H1 (cell line): ENCODE data around the gene DPM2. TPM values are rescaled to one million over a fixed set of nuclear protein-coding genes. Genes with fewer than 3 reads are reported as not detected.
A peak's percentile ranks its signal among the peaks of the same experiment; 100 is the strongest.

Experiments used
- CBX8 ChIP-seq: fragments of 300-800, 300-1000 bp; sonication (generic); IDR thresholded peaks from 2 replicates; pipeline ENCODE4 v1.7.1; 2016; ENCODE audit warnings: low read depth, low read length, borderline replicate concordance
- CHD1 ChIP-seq: IDR thresholded peaks from 2 replicates; pipeline ENCODE4 v1.6.1; 2012; ENCODE audit warnings: low read depth, low read length, improper control_type of control experiment
- GABPA ChIP-seq: IDR thresholded peaks from 2 replicates; pipeline ENCODE4 v1.6.1; 2011; ENCODE audit warnings: mild to moderate bottlenecking, low read length, moderate library complexity, borderline replicate concordance; ENCODE audit not compliant: insufficient read depth
- KDM5A ChIP-seq: fragments of 200-600 bp; IDR thresholded peaks from 2 replicates; pipeline ENCODE4 v1.7.1; 2012; ENCODE audit warnings: mild to moderate bottlenecking, low read length, inconsistent platforms, mixed read lengths
- MAX ChIP-seq: IDR thresholded peaks from 2 replicates; pipeline ENCODE4 v1.6.1; 2012; ENCODE audit warnings: inconsistent platforms
- NANOG ChIP-seq: IDR thresholded peaks from 2 replicates; pipeline ENCODE4 v1.6.1; 2011; ENCODE audit warnings: low read length, low read depth, mild to moderate bottlenecking, inconsistent platforms; ENCODE audit not compliant: insufficient read depth, poor library complexity, severe bottlenecking
- NRF1 ChIP-seq: IDR thresholded peaks from 2 replicates; pipeline ENCODE4 v1.6.1; 2011; ENCODE audit warnings: mild to moderate bottlenecking, low read depth, low read length, improper control_type of control experiment
- PHF8 ChIP-seq: fragments of 200-600 bp; sonication (generic); conservative IDR thresholded peaks from 2 replicates; pipeline ENCODE4 v1.7.1; 2012; ENCODE audit warnings: low read depth, mild to moderate bottlenecking, inconsistent platforms, low read length, moderate library complexity
- RBBP5 ChIP-seq: IDR thresholded peaks from 2 replicates; pipeline ENCODE4 v1.7.1; 2012; ENCODE audit warnings: low read depth, mild to moderate bottlenecking, inconsistent platforms, low read length, moderate library complexity, borderline replicate concordance
- RNF2 ChIP-seq: fragments of 200-900, 300-1000 bp; sonication (generic); IDR thresholded peaks from 2 replicates; pipeline ENCODE4 v1.7.1; 2016; ENCODE audit warnings: borderline replicate concordance, low read depth, mild to moderate bottlenecking, antibody characterized with exemption, low read length; ENCODE audit not compliant: poor library complexity, severe bottlenecking; ENCODE audit errors: missing control alignments
- SIN3A ChIP-seq, 2 experiments: IDR thresholded peaks in 1 of 2; conservative IDR thresholded peaks in 1 of 2; 2 replicates each; pipeline ENCODE4 v1.6.1; 2011 to 2012; ENCODE audit warnings: low read length in 2 of 2, improper control_type of control experiment in 1 of 2, low read depth in 1 of 2, mild to moderate bottlenecking in 1 of 2
- SP1 ChIP-seq: IDR thresholded peaks from 2 replicates; pipeline ENCODE4 v1.6.1; 2011; ENCODE audit warnings: low read depth, low read length
- polyA plus RNA-seq, 7 experiments: library from polyadenylated mRNA; depleted of rRNA in 3 of 7; stranded (reverse) in 5 of 7; unstranded in 2 of 7; fragments of >200 nt in 5 of 7; fragments of 200-250 nt in 2 of 7; gene quantifications; 1 replicate in 5 of 7; 2 replicates in 1 of 7; 4 replicates in 1 of 7; pipeline versions ENCODE4 v1.2.1 to v1.2.3, GENCODE V29; 2011 to 2013; ENCODE audit warnings: missing spikeins in 2 of 7, mixed read lengths in 2 of 7
- total RNA-seq: library from RNA; stranded (reverse); fragmentation: NEBNext Ultra II Directional; extraction: Animal tissue kit (Norgen Biotek cat#: 25700); gene quantifications from 2 replicates; pipeline ENCODE4 v1.2.1, GENCODE V29; 2021

Gene DPM2
- total and polyA plus RNA-seq, 2 of the 8 experiments (the other 6 are each of a cell fraction or from before 2014, with no cell fraction given) = 45.4 to 95.4 TPM

- 0 out of 2 replicates have a peak, but pooled peaks have one; percentile 20 for TF ChIP-seq MAX
- TF ChIP-seq RNF2 = no peak
- no peak for TF ChIP-seq SP1
- TF ChIP-seq RBBP5 = 0 out of 2 replicates have a peak, but pooled peaks have one; percentile 29
- TF ChIP-seq GABPA = no peak
- TF ChIP-seq CBX8 = no peak
- no peak for TF ChIP-seq KDM5A
- no peak for TF ChIP-seq CHD1
- TF ChIP-seq PHF8 = no peak
- no peak for TF ChIP-seq NANOG
- TF ChIP-seq SIN3A (conservative IDR thresholded peaks at IDR 0.05 in 1 of 2, IDR thresholded peaks at IDR 0.05 in 1 of 2; ENCODE audit: low read depth in 1 of 2, low read length in 2 of 2) = 0 out of 4 replicates have a peak, but pooled peaks of 1 of the 2 experiments have one; percentile 24
- no peak for TF ChIP-seq NRF1
Observed at GRCh38 chr9:127971357-127972235, 33.9 kb upstream of the DPM2 start (continued).
